GM20431 (cell line): ENCODE measurements around the gene POTEF.
"Not testable (repeated sequence)": the region's sequence is repeated elsewhere in the genome, so short reads cannot be mapped to it uniquely, and the experiment has no call there.

Source experiments
- in situ Hi-C: fragments of 300-500 bp; cut with MseI, MboI; formaldehyde crosslinking; loops from one replicate; pipeline ENCODE4 v1.15.0; 2020; ENCODE audit warnings: low sequenced_read_pairs; ENCODE audit not compliant: unreplicated experiment

Gene POTEF

DNA sequence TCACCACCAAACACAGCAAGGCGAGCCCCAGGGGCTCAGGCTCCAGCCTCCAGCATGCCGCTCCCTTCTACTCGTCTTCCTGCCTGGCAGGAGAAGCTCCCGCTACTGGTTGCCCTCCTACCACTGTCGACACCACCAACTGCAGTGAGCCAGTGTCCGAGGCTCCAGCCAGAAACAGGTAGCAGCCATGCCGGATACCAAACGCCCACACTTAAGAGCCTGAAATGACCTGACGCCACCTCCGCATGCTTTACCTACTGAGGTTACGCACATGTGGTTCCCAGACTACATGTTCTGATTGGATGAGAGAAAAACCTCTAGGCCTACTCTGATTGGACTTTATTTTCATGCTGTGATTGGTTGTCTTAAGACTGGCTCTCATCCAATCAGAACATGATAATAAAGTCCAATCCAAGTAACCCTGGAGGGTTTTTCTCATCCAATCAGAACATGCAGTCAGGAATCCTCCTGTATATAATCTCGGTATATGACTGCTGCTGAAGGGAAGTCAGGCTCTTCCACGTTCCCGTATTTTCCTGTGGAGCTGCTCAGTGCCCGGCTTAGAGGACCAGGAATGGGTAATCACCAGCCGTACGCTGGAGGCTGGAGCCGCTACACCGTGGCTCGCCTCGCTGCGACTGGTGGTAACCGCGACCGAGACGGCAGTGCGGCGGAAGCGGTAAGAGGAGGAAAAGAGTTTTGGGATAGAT, at the start of gene POTEF:
Gene POTEF (minus strand): TSS at position 103 of the 710 bp plus-strand sequence. CDS start 8,707 bp downstream, outside the sequence.
- in situ Hi-C loops = not testable (repeated sequence)

DNA sequence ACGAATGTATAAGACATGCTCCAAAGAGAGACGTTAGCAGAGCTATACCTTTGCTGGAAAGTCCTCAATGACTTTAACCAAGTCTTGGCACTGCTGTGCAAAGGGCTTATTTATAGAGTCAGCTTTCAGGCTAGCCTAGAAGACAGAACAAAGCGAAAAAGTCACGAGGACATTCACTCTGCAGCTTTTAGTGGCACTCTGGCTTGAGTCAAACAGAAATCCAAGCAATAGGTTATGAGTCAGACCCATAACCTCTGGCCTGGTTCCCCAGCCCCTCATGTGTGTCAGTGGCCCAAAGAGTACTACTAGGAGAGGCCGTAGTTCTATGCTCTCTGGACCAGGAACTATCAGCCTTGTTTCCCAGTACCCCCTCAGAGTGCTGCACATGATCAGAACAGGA, 45.8 kb upstream of the POTEF start:
- in situ Hi-C loops = loop anchor here (25.0 kb wide), 1 partner anchor 162 kb away; the partner anchor contains the start of gene IMP4

- in situ Hi-C loops = no loop called here
Measured at GRCh38 chr2:130169896-130170295, 40.9 kb upstream of the POTEF start.

DNA sequence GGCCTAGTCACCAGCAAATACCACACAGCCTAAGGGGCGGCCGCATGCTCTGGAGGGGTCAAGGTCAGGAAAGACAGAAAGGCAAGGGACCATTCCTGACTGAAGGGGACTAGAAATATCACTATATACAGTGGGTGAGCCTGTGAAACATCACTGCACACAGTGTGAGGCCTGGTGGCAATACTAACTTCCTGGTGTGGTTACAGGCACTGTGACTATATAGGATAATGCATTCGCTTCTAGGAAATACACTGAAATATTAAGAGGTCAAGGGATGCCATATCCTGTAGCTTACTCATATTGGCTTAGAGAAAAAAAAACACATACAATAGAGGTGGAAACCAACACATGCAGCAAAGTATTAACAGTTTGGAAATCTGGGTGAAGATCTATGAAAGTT, 40.1 kb upstream of the POTEF start:
- in situ Hi-C loops = not testable (repeated sequence)

DNA sequence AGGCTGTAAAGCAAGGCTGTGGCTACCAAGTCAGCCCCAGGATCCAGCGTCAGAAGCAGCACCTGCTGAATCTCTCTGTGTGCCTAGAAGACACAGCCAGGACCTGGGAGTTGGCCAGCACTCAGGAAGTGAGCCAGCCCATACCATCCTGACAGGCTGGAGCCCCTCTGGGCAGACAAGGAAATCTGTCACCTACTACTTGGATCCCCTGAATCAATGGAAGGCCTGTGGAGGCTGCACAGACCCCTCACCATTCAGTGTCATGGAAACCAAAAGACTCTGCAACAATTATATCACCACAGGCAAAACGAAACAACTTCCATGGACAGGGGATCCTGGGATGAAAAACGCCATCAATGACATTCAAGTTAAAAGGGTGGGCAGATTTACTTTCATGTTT, 37.6 kb upstream of the POTEF start:
- in situ Hi-C loops = not testable (repeated sequence)

GRCh38 chr2:130165293-130166016, 36.4 kb upstream of the POTEF start:
- in situ Hi-C loops = no loop called here

- in situ Hi-C loops = no loop called here
Measured at GRCh38 chr2:130162968-130163367, 33.9 kb upstream of the POTEF start.

- in situ Hi-C loops = not testable (repeated sequence)
Measured at GRCh38 chr2:130162486-130162885, 33.5 kb upstream of the POTEF start.

GRCh38 chr2:130160838-130161705, 32.0 kb upstream of the POTEF start:
- in situ Hi-C loops = not testable (repeated sequence)

DNA sequence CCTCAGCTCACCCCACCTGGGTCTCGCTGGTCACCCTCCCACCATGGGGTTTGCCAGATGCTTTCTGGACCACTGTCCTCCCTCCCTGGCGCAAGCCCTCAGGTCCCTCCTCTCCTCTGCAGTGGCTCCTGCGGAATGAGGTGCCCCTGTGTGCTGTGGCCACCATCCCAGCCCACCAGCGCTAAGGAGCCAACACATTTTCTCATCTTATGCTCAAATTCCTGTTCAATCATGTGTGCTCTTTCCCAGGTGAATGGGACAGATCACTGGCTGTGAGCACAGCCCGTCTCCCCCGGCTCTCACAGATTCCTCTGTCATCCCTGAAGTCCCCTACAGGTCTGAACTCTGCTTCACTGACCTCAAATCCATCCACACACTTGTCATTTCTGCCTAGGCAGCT, 31.1 kb upstream of the POTEF start:
- in situ Hi-C loops = no loop called here

DNA sequence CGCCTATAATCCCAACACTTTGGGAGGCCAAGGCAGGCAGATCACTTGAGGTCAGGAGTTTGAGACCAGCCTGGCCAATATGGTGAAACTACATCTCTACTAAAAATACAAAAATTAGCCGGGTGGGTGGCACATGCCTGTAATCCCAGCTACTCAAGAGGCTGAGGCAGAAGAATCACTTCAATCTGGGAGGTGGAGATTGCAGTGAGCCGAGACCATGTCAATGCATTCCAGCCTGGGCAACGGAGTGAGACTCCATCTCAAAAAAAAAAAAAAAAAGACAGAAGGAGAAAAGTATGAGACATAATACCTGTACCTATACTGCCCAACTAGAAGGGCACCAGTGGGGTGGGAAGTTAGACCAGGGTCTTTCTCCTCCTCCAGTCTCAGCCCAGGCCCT, 30.4 kb upstream of the POTEF start:
- in situ Hi-C loops = not testable (repeated sequence)

GRCh38 chr2:130158631-130159030, 29.6 kb upstream of the POTEF start:
- in situ Hi-C loops = no loop called here

DNA sequence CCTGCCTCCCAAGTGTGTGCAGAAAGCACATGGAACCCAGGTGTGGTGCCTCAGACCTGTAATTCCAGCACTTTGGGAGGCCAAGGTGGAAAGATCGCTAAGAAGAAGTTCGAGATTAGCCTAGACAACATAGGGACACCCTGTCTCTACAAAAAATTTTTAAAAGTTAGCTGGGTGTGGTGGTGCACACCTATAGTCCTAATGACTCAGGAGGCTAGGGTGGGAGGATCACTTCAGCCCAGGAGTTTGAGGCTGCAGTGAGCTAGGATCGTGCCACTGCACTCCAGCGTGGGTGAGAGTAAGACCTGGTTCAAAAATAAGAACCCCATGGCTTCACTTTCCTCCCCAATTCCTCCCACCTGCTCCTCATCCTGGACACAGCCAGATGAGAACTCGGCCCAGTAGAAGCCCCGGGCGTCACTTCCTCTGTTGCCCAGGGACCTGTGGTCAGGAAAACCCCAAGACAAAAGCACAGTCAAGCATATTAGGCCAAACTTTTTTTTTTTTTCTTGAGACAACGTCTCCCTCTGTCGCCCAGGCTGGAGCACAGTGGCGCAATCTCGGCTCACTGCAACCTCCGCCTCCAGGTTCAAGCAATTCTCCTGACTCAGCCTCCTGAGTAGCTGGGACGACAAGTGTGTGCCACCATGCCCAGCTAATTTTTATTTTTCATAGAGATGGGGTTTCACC, 28.9 kb upstream of the POTEF start:
- in situ Hi-C loops = not testable (repeated sequence)

GRCh38 chr2:130157354-130157753, 28.3 kb upstream of the POTEF start:
- in situ Hi-C loops = not testable (repeated sequence)

DNA sequence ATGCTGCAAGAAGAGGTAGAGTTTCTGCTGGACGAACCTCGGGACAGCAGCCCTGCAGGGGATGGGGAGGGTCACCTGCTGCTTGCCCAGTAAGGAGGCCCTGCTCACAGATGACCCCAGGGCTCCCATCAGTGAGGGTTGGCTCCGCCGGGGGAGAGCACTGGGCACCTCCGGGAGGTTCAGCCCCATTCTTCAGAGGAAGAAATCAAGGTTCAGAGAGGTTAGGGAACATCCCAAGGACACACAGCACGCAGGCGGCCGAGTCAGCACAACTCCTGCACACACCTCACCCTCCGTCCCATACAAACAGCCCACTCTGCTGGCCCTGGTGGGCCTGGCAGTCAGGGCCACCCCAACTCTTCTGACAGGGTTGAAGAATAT, 27.6 kb upstream of the POTEF start:
- in situ Hi-C loops = no loop called here

DNA sequence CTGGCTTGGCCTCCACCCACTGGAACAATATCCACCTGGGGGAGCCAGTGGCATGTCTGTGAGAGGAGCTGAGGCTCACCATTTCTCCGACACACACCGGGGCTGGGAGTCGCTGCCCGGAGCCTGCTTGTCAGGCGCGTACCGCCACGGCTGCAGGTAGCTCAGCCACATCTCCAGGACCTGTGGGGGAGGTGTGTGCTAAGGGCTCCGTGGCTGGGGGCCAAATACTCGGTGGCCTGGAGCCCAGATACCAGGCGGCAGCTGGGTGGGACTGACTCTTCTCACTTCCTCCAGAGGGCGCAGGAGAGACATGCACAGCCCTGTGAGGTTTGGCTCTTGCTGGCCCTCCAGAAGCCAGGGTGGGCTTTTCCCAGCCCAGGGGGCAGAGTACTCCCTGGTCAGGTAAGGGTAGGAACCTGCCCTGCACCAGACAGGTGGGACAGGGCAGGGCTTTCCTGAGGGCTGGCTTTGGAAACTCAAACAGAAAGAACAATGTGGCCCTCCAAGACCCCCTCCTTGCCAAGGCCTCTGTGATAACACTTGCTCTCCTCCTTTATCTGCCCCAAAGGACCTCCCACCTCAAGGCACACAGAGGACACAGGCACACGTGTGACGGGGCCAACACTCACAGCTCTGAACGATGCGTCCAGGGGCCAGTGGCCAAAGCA, 27.1 kb upstream of the POTEF start:
- in situ Hi-C loops = not testable (repeated sequence)

DNA sequence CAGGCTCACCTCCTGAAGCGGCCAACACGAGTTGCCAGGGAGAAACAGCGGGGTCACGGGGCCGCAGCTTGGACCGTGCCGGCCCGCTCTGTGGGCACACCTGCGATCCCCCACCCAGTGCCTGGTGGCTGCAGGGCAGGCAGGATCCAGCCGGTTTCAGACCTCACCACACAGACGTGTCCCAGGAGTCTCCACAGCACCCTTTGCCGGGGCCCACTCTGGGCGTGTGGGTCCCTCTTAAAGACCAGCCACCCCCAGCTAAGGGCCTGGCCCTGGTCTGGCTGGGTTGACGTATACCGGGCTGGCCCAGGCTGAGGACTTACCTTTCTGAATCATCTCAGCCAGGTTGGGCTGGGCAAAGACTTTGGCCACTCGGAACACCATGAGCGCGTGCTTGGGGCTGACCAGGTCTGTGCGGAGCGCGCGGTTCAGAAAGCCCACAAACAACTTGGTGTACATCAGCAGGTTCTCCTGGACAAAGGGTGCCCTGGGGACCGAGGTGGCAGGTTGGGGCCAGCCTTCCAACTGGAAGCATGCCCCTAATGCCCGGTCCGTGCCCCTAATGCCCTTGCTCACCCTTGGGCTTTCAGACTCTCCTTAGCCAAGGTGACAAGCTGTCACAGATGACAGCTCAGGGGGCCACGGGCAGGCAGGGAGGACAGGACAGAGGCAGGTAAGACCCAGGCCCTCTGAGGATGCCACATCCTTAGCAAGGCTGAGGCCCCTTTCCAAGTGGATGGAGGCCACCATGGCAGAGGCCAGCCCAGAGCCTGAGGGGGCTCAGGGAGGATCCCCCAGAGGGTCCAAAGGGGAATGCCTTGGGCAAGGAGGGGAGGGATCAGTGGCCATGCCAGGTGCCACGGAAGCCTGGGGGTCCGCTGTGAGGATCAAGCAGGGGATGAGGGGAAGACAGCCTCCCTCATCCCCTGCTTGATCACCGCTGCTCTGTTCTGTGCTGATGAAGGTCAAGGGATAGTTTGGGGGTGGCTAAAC, 26.0 kb upstream of the POTEF start:
- in situ Hi-C loops = no loop called here

GRCh38 chr2:130154423-130154770, 25.4 kb upstream of the POTEF start:
- in situ Hi-C loops = not testable (repeated sequence)
